H1 (cell line): ENCODE data around the gene TAB3. TPM values are rescaled to one million over a fixed set of nuclear protein-coding genes. Genes with fewer than 3 reads are reported as not detected.

Source experiments
- CTCF ChIA-PET: fragments of 300-600 bp; sonication (Branson Sonifier 250); formaldehyde crosslinking; loops from one replicate; lab custom pipeline; 2021; ENCODE audit not compliant: partially characterized antibody; lab: Charles Lee
- POLR2A ChIA-PET: fragments of 300-600 bp; sonication (Branson Sonifier 250); formaldehyde crosslinking; loops from one replicate; lab custom pipeline; 2021; ENCODE audit warnings: inconsistent platforms; ENCODE audit not compliant: partially characterized antibody; lab: Charles Lee
- DNase-seq, 2 experiments: peaks; one replicate each; pipeline versions ENCODE4 v3.0.0 to v3.0.0-alpha.2; 2010 to 2022; ENCODE audit warnings: low spot score in 2 of 2, low read depth in 1 of 2, mixed read lengths in 1 of 2
- FAIRE-seq: peaks from 2 replicates; lab custom pipeline; 2011; peaks lifted over from hg19 to GRCh38; lab: Jason Lieb, UNC
- H2AFZ ChIP-seq: 2 replicates; pipeline ENCODE4 v1.8.1; 2012; ENCODE audit warnings: low read length, inconsistent platforms
- H2AK5ac ChIP-seq: 2 replicates; pipeline ENCODE4 v1.6.1; 2013; ENCODE audit warnings: low read depth, low read length
- H2BK120ac ChIP-seq: replicated peaks from 2 replicates; pipeline ENCODE3; 2013; ENCODE audit warnings: low read depth, low read length, inconsistent platforms
- H2BK12ac ChIP-seq: 2 replicates; pipeline ENCODE4 v1.6.1; 2013; ENCODE audit warnings: low read depth, low read length
- H2BK15ac ChIP-seq: 2 replicates; pipeline ENCODE4 v1.6.1; 2013; ENCODE audit warnings: low read length
- H2BK20ac ChIP-seq: 2 replicates; pipeline ENCODE4 v1.6.1; 2013; ENCODE audit warnings: low read length
- H2BK5ac ChIP-seq: 2 replicates; pipeline ENCODE4 v1.6.1; 2013; ENCODE audit warnings: low read depth, low read length
- H3K14ac ChIP-seq: 2 replicates; pipeline ENCODE4 v1.6.1; 2013; ENCODE audit warnings: inconsistent platforms; ENCODE audit not compliant: insufficient read length
- H3K18ac ChIP-seq: 2 replicates; pipeline ENCODE4 v1.6.1; 2013; ENCODE audit warnings: low read length; ENCODE audit errors: extremely low read depth
- H3K23ac ChIP-seq: 2 replicates; pipeline ENCODE4 v1.6.1; 2013; ENCODE audit warnings: inconsistent platforms; ENCODE audit not compliant: insufficient read length
- H3K23me2 ChIP-seq: 2 replicates; pipeline ENCODE4 v1.6.1; 2013; ENCODE audit warnings: low read depth, low read length
- H3K27ac ChIP-seq: 2 replicates; pipeline ENCODE4 v1.6.1; 2011; ENCODE audit warnings: low read depth, low read length, inconsistent platforms
- H3K27me3 ChIP-seq, 4 experiments: replicated peaks in 1 of 4; 1 replicate in 1 of 4; 2 replicates in 3 of 4; pipeline versions ENCODE4 v1.6.1 to v1.8.1; 2011 to 2013; ENCODE audit warnings: low read length in 3 of 4, mild to moderate bottlenecking in 3 of 4, inconsistent platforms in 2 of 4, mixed read lengths in 2 of 4, moderate library complexity in 1 of 4; ENCODE audit not compliant: control insufficient read depth in 3 of 4, insufficient read depth in 3 of 4; ENCODE audit errors: extremely low read depth in 1 of 4
- H3K36me3 ChIP-seq, 4 experiments: 2 replicates each; pipeline versions ENCODE4 v1.6.1 to v1.8.1; 2011 to 2013; ENCODE audit warnings: mild to moderate bottlenecking in 4 of 4, low read length in 3 of 4, moderate library complexity in 2 of 4, control low read depth in 1 of 4, inconsistent platforms in 1 of 4; ENCODE audit not compliant: insufficient read depth in 4 of 4, control insufficient read depth in 2 of 4
- H3K4ac ChIP-seq: replicated peaks from 2 replicates; pipeline ENCODE3; 2013; ENCODE audit warnings: low read length, low read depth, mixed read lengths, inconsistent platforms; ENCODE audit not compliant: insufficient read length
- H3K4me1 ChIP-seq, 4 experiments: replicated peaks in 1 of 4; 1 replicate in 1 of 4; 2 replicates in 3 of 4; pipeline versions ENCODE4 v1.6.1 to v1.8.1; 2011 to 2013; ENCODE audit warnings: low read length in 3 of 4, inconsistent platforms in 2 of 4, mixed read lengths in 1 of 4; ENCODE audit not compliant: insufficient read depth in 4 of 4, control insufficient read depth in 3 of 4
- H3K4me2 ChIP-seq, 2 experiments: 2 replicates each; pipeline versions ENCODE4 v1.6.1 to v1.8.1; 2011 to 2013; ENCODE audit warnings: low read depth in 2 of 2, low read length in 2 of 2, control low read depth in 1 of 2, inconsistent platforms in 1 of 2, mild to moderate bottlenecking in 1 of 2; ENCODE audit not compliant: insufficient read depth in 1 of 2
- H3K4me3 ChIP-seq, 4 experiments: fragments of 200-600, 300-600 bp in 1 of 4; sonication (generic), shearing (Covaris generic), sonication (Bioruptor Twin) in 1 of 4; 2 replicates each; pipeline versions ENCODE4 v1.5.1 to v1.8.1; 2011 to 2016; ENCODE audit warnings: low read length in 4 of 4, low read depth in 3 of 4, control low read depth in 2 of 4, inconsistent platforms in 2 of 4, mild to moderate bottlenecking in 2 of 4, mixed read lengths in 1 of 4, moderate library complexity in 1 of 4; ENCODE audit not compliant: insufficient read depth in 2 of 4; ENCODE audit errors: extremely low read depth in 1 of 4
- H3K56ac ChIP-seq: replicated peaks from 2 replicates; pipeline ENCODE3; 2013; ENCODE audit warnings: low read depth, mild to moderate bottlenecking, mixed read lengths, low read length, inconsistent platforms; ENCODE audit not compliant: insufficient read length
- H3K79me1 ChIP-seq: 2 replicates; pipeline ENCODE4 v1.6.1; 2013; ENCODE audit warnings: low read depth, low read length, control low read depth
- H3K79me2 ChIP-seq, 2 experiments: 2 replicates each; pipeline versions ENCODE4 v1.6.1 to v1.8.1; 2012 to 2013; ENCODE audit warnings: low read length in 2 of 2, mild to moderate bottlenecking in 2 of 2, inconsistent platforms in 1 of 2; ENCODE audit not compliant: insufficient read depth in 2 of 2, control insufficient read depth in 1 of 2
- H3K9ac ChIP-seq, 4 experiments: replicated peaks in 1 of 4; 1 replicate in 1 of 4; 2 replicates in 3 of 4; pipeline versions ENCODE4 v1.6.1 to v1.8.1; 2011 to 2013; ENCODE audit warnings: low read depth in 3 of 4, low read length in 3 of 4, control low read depth in 2 of 4, mild to moderate bottlenecking in 2 of 4, moderate library complexity in 2 of 4, inconsistent platforms in 1 of 4; ENCODE audit errors: extremely low read depth in 1 of 4
- H3K9me3 ChIP-seq, 2 experiments: 2 replicates each; pipeline versions ENCODE4 v1.6.1 to v1.8.1; 2012 to 2013; ENCODE audit warnings: mild to moderate bottlenecking in 2 of 2, moderate library complexity in 2 of 2, control low read depth in 1 of 2, inconsistent platforms in 1 of 2, low read depth in 1 of 2, low read length in 1 of 2, mixed read lengths in 1 of 2; ENCODE audit not compliant: insufficient read depth in 2 of 2
- H4K20me1 ChIP-seq, 2 experiments: replicated peaks in 1 of 2; 2 replicates each; pipeline versions ENCODE3 to v1.8.1; 2011 to 2013; ENCODE audit warnings: inconsistent platforms in 2 of 2, low read length in 2 of 2, mild to moderate bottlenecking in 1 of 2; ENCODE audit not compliant: insufficient read depth in 2 of 2, control insufficient read depth in 1 of 2
- H4K5ac ChIP-seq: 2 replicates; pipeline ENCODE4 v1.6.1; 2013; ENCODE audit warnings: low read length, low read depth, mixed read lengths, inconsistent platforms; ENCODE audit not compliant: insufficient read length
- H4K8ac ChIP-seq: 2 replicates; pipeline ENCODE4 v1.8.0; 2013; ENCODE audit warnings: mild to moderate bottlenecking, moderate library complexity, low read length, inconsistent platforms; ENCODE audit not compliant: insufficient read depth; ENCODE audit errors: extremely low read depth
- H4K91ac ChIP-seq: replicated peaks from 2 replicates; pipeline ENCODE3; 2013; ENCODE audit warnings: low read length, mixed read lengths, inconsistent platforms; ENCODE audit not compliant: insufficient read length
- GTF2F1 ChIP-seq: IDR thresholded peaks from 2 replicates; pipeline ENCODE4 v1.6.1; 2012; ENCODE audit warnings: low read depth, low read length, improper control_type of control experiment, borderline replicate concordance
- WGBS, 2 experiments: shearing (Covaris generic) in 1 of 2; methylation state at CpG; one replicate each; pipeline versions ENCODE4 v1.1.6 to v1.1.7; 2013 to 2015; ENCODE audit warnings: low lambda C conversion rate in 2 of 2, mixed read lengths in 2 of 2, inconsistent platforms in 1 of 2, low coverage in 1 of 2, missing lambda C conversion rate in 1 of 2; ENCODE audit not compliant: insufficient replicate concordance in 2 of 2, insufficient coverage in 1 of 2, insufficient read length in 1 of 2; ENCODE audit errors: extremely low coverage in 1 of 2, missing lambda C conversion rate in 1 of 2; 5-methylcytosine and 5-hydroxymethylcytosine counted together
- polyA plus RNA-seq, 7 experiments: library from polyadenylated mRNA; depleted of rRNA in 3 of 7; stranded (reverse) in 5 of 7; unstranded in 2 of 7; fragments of >200 nt in 5 of 7; fragments of 200-250 nt in 2 of 7; gene quantifications; 1 replicate in 5 of 7; 2 replicates in 1 of 7; 4 replicates in 1 of 7; pipeline versions ENCODE4 v1.2.1 to v1.2.3, GENCODE V29; 2011 to 2013; ENCODE audit warnings: missing spikeins in 2 of 7, mixed read lengths in 2 of 7
- total RNA-seq: library from RNA; stranded (reverse); fragmentation: NEBNext Ultra II Directional; extraction: Animal tissue kit (Norgen Biotek cat#: 25700); gene quantifications from 2 replicates; pipeline ENCODE4 v1.2.1, GENCODE V29; 2021

TAB3 gene
- total and polyA plus RNA-seq, 2 of the 8 experiments (the other 6 are each of a cell fraction or from before 2014, with no cell fraction given), result 12.7 to 12.9 TPM

DNA sequence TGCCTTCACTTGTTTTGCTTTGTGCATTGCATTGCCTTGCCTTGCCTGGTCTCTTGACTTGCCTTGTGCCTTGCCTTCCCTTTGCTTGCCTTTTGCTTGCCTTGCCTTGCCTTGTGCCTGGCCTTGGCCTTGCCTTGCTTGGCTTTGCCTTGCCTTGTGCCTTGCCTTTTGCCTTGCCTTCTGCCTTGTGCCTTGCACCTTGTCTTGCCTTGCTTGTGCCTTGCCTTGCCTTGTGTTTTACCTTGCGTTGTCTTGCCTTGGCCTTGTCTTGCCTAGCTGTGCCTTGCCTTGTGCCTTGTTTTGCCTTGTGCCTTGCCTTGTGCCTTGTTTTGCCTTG, 95.3 kb downstream of the TAB3 start:
- Histone ChIP-seq H2AFZ (no peak overlapping the region), H3K9me3 (no peaks in the 10 kb centered on the region), H3K9ac (no peak overlapping the region), H2BK15ac (no peak overlapping the region), H3K4ac (no peak overlapping the region), H2BK12ac (peak overlapping the region; percentile 95; the same call in 1 of the 2 replicates), H3K23me2 (no peaks in the 10 kb centered on the region), H3K18ac (peak overlapping the region; percentile 48; the same call in 1 of the 2 replicates), H2BK120ac (no peak overlapping the region), H3K4me3 (no peak overlapping the region), H3K36me3 (no peaks in the 10 kb centered on the region), H4K20me1 (peaks cover 0 to 4% of the 10 kb centered on the region in 2 experiments), H4K91ac (no peak overlapping the region), H3K56ac (no peak overlapping the region), H4K8ac (no peak overlapping the region), H3K27ac (no peak overlapping the region), H3K27me3 (no peaks in the 10 kb centered on the region; a peak in 1 of 7 replicates), H3K79me2 (no peaks in the 10 kb centered on the region), H2AK5ac (peak overlapping the region; percentile 99; the same call in 1 of the 2 replicates), H3K4me1 (no peaks in the 10 kb centered on the region; a peak in 1 of 7 replicates), H3K79me1 (0 out of 2 replicates have a peak, but pooled peaks cover 3% of the 10 kb centered on the region), H2BK20ac (no peak overlapping the region), H2BK5ac (peak overlapping the region; percentile 87; the same call in 1 of the 2 replicates), H4K5ac (no peak overlapping the region), H3K4me2 (no peak overlapping the region), H3K23ac (no peak overlapping the region), H3K14ac (no peak overlapping the region)
- POLR2A ChIA-PET, result no interaction called here
- FAIRE-seq (no peak), DNase-seq (no peak)
- CTCF ChIA-PET, result no interaction called here
- 100% methylated on average over 1 of the region's 1 CpG; no CpG with 5 or more reads in 1 of the 2 experiments for whole genome bisulfite sequencing, 2 experiments
- no peak for TF ChIP-seq GTF2F1
